Measurements from ENCODE around the gene PSMB3.
"Not testable (repeated sequence)": the region's sequence is repeated elsewhere in the genome, so short reads cannot be mapped to it uniquely, and the experiment has no call there.

PSMB3 gene

GRCh38 chr17:38716368-38717005 is 36.1 kb upstream of the PSMB3 start:
- DNase-seq: no peak

GRCh38 chr17:38717139-38717745 is 35.3 kb upstream of the PSMB3 start:
- no peak for DNase-seq

GRCh38 chr17:38719289-38719942 is 33.1 kb upstream of the PSMB3 start:
- DNase-seq: no peak

GRCh38 chr17:38719943-38720641 is 32.4 kb upstream of the PSMB3 start:
- DNase-seq: no peak

GRCh38 chr17:38720941-38721340 is 31.6 kb upstream of the PSMB3 start:
- DNase-seq: no peak

GRCh38 chr17:38721802-38722201 is 30.7 kb upstream of the PSMB3 start:
- DNase-seq: no peak

GRCh38 chr17:38724337-38724988 is 28.1 kb upstream of the PSMB3 start:
- no peak for DNase-seq

GRCh38 chr17:38725066-38725465 is 27.5 kb upstream of the PSMB3 start:
- no peak for DNase-seq

- not testable (repeated sequence) for DNase-seq
These were observed 26.4 kb upstream of the PSMB3 start for GRCh38 chr17:38726145-38726544.

- DNase-seq: no peak
These were observed 24.8 kb upstream of the PSMB3 start for GRCh38 chr17:38727736-38728135.

GRCh38 chr17:38728290-38728831 is 24.2 kb upstream of the PSMB3 start:
- DNase-seq: no peak

- DNase-seq: no peak
These were observed 23.1 kb upstream of the PSMB3 start for GRCh38 chr17:38729368-38729885.

GRCh38 chr17:38729886-38730525 is 22.5 kb upstream of the PSMB3 start, which contains the start of gene CISD3:
CISD3 (plus strand) TSS chr17:38730341; CDS start chr17:38730359, 18 bp downstream.
- peak; percentile 83 for DNase-seq

GRCh38 chr17:38730526-38731379 is 21.8 kb upstream of the PSMB3 start:
- peak; percentile 46 for DNase-seq

GRCh38 chr17:38731526-38732294 is 20.8 kb upstream of the PSMB3 start:
- no peak for DNase-seq

GRCh38 chr17:38732376-38733281 is 19.9 kb upstream of the PSMB3 start:
- no peak for DNase-seq

- no peak for DNase-seq
These were observed 19.1 kb upstream of the PSMB3 start for GRCh38 chr17:38733282-38733981.
